Placental epithelial cell (primary cell): ENCODE data around the gene IL36RN. TPM values are rescaled to one million over a fixed set of nuclear protein-coding genes. Genes with fewer than 3 reads are reported as not detected.

Source experiments
- small RNA-seq: library from RNA; depleted of rRNA; stranded (forward); fragments of <200 nt; gene quantifications from one replicate; pipeline ENCODE3, GENCODE V24; 2012
- total RNA-seq: library from RNA; depleted of rRNA; stranded (reverse); fragments of >200 nt; gene quantifications from 2 replicates; pipeline ENCODE4 v1.2.3, GENCODE V29; 2012

The IL36RN gene
- total RNA-seq, result 8.6 and 23.4 TPM in 2 replicates

DNA sequence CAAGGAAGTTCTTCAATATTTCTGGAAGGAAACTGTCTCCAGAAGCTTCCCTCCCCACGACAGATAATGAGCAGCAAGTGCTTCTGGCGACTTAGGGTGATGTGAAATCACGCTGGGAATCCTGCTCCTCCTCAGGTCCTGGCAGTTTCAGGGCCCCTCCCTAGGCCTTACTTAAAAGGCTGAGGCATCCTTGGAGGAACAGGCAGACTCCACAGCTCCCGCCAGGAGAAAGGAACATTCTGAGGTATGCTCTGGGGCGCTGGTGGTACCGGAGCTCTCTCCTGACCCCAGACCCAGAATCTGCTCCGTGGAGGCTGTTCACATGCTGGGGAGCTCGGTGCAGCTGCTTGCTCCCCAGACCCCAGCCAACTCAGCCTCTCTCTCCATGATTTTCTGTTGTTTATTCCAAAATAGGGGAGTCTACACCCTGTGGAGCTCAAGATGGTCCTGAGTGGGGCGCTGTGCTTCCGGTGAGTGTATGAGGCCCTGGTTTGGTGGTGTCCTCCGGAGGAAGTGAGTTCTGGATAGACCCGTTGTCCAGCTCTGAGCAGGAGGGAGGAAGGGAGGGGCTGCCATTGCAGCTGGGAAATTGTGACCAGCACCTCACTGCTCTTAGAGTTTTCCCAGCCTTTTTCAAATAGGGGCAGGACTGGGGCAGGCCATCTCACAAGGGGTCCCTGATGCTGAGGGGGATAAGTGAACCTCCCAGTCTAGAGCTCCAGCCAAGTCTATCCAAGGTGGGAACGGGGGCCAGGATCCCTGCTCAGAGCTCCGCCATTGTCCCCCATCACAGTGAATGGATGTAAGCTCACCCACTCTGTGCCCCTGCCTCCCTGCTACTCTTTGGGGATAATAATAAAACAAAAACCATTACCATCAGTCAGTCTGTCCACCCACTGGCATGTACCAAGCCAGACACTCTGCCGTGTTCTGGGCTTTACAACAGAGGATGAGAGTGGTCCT lies at the start of gene IL36RN:
IL36RN (plus strand) TSS at position 201 of the 963 bp plus-strand sequence; CDS start at position 442, 241 bp downstream.

DNA sequence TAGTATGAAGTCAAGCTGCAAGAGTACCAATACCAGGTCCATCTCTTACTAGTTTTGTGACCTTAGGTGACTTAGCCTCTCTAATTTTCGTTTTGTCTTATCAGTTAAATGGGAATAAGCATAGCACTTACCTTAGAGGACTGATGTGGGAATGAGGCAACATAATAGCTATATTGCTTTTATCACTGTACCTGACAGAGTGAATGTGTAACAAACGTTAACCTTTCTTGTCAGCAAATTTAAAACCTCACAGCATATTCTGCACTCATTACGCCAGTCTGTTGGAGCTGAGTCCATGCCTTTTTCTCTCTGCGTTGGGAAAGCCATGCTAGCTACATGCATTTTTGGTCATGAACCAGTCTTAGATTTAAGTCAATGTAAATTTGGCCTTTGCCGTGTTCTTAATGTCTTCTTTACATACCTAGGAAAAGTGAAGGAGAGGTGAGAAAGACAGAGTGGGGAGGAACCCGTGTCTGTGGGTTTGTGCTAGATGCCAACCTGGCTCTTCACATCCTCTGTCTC lies 6.5 kb upstream of the IL36RN start, which contains the start of gene IL36B:
IL36B (minus strand) TSS at position 472 of the 522 bp plus-strand sequence.

DNA sequence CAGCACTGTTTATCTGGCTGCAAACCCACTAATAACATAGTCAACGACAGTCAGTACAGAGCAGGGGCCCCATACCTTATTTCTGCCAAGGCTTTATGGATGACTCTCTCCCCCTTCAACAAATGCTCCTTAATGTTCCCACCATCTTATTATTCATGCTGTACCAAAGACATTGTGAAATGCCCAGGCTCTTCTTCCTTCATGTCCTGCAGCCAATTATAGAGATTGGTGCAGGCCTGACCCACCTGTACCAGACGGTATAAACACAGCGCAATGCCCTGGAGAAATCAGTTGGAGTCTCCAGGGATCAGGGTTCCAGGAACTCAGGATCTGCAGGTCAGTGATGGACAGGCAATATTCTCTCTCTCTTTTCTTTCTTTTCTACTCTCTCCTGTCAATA lies 8.7 kb downstream of the IL36RN start, which contains the start of gene IL1F10:
IL1F10 (plus strand) TSS at position 290 of the 400 bp plus-strand sequence. CDS start 4,769 bp downstream, outside the sequence.

Small RNA genes lying within 50 kb of the gene (small RNA-seq; reads per million reads assigned to genes)
- gene RNU6-1180P, result 0.09 reads per million

Other genes with a start within 250 kb of the IL36RN start
- 0.11 TPM in 1 of 2 replicates, not detected in the other for gene IL1B, start 222.4 kb upstream of the IL36RN start, total RNA-seq
- gene IL37, start 148.0 kb upstream of the IL36RN start, total RNA-seq, result not detected in 2 replicates
- gene IL36G, start 81.2 kb upstream of the IL36RN start, total RNA-seq, result not detected in 2 replicates
- not detected in 2 replicates for gene IL36A, start 53.7 kb upstream of the IL36RN start, total RNA-seq
- not detected in 2 replicates for gene IL36B, start 6.3 kb upstream of the IL36RN start, total RNA-seq
- 0.43 TPM in 1 of 2 replicates, not detected in the other for gene IL1F10, start 8.8 kb downstream of the IL36RN start, total RNA-seq
- gene IL1RN, start 68.4 kb downstream of the IL36RN start, total RNA-seq, result 5.1 and 9.2 TPM in 2 replicates
- gene PSD4, start 114.8 kb downstream of the IL36RN start, total RNA-seq, result 61.6 and 125 TPM in 2 replicates
- gene PAX8, start 219.7 kb downstream of the IL36RN start, total RNA-seq, result 1.6 and 3.4 TPM in 2 replicates